Effector memory CD8-positive, alpha-beta T cell (primary cell): Measurements from ENCODE around the gene LARGE1.
A peak's percentile ranks its signal among the peaks of the same experiment; 100 is the strongest.

ENCODE experiments used
- ATAC-seq: fragments of 150-1000 bp; cut with Tn5 transposase; replicated peaks from 2 replicates; pipeline ENCODE4 v1.10.0; 2021; ENCODE audit warnings: mild to moderate bottlenecking, moderate library complexity
- DNase-seq, 3 experiments: peaks; one replicate each; pipeline ENCODE4 v3.0.0; 2021
- H3K27ac Mint-ChIP-seq, 2 donors: one replicate each; pipeline ENCODE4 v1.8.0; 2022; ENCODE audit warnings: mild to moderate bottlenecking in 2 of 2, mixed read lengths in 2 of 2, moderate library complexity in 2 of 2
- H3K27me3 Mint-ChIP-seq, 2 donors: one replicate each; pipeline ENCODE4 v1.8.0; 2022; ENCODE audit warnings: mixed read lengths in 2 of 2
- H3K36me3 Mint-ChIP-seq: one replicate; pipeline ENCODE4 v1.8.0; 2022; ENCODE audit warnings: mild to moderate bottlenecking, moderate library complexity, mixed read lengths; ENCODE audit not compliant: insufficient read depth
- H3K4me1 Mint-ChIP-seq, 2 donors: one replicate each; pipeline ENCODE4 v1.8.0; 2022; ENCODE audit warnings: low read depth in 2 of 2, mixed read lengths in 2 of 2
- H3K4me3 Mint-ChIP-seq, 2 donors: one replicate each; pipeline ENCODE4 v1.8.0; 2022; ENCODE audit warnings: mild to moderate bottlenecking in 2 of 2, mixed read lengths in 2 of 2, moderate library complexity in 2 of 2
- H3K9me3 Mint-ChIP-seq, 2 donors: one replicate each; pipeline ENCODE4 v1.8.0; 2022; ENCODE audit warnings: mixed read lengths in 2 of 2

Gene LARGE1

DNA sequence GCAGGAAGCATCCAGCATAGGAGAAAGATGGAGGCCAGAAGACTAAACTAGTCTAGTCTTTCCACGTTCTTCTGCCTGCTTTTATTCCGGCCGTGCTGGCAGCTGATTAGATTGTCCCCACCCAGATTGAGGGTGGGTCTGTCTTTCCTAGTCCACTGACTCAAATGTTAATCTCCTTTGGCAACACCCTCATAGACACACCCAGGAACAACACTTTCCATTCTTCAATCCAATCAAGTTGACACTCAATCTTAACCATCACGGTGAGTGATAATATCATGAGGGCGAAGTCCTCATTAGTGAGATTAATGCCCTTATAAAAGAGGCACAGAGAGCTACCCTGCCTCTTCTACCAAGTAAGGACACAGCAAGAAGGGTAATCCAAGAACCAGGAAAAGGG, 424.2 kb downstream of the LARGE1 start:
- Mint-ChIP-seq H3K4me3 (no peak overlapping the region), H3K27me3 (no peaks in the 10 kb centered on the region), H3K9me3 (peaks cover 2 to 7% of the 10 kb centered on the region in 2 donors), H3K27ac (no peak overlapping the region), H3K4me1 (no peaks in the 10 kb centered on the region), H3K36me3 (no peaks in the 10 kb centered on the region)
- ATAC-seq: no peak
- DNase-seq: no peak

- Mint-ChIP-seq H3K27ac (no peak overlapping the region), H3K27me3 (no peaks in the 10 kb centered on the region), H3K36me3 (no peaks in the 10 kb centered on the region), H3K9me3 (peaks cover 0 to 2% of the 10 kb centered on the region in 2 donors), H3K4me3 (no peak overlapping the region), H3K4me1 (no peaks in the 10 kb centered on the region)
- no peak for ATAC-seq
- no peak for DNase-seq
These were observed 426.6 kb downstream of the LARGE1 start for GRCh38 chr22:33493476-33494205.

- no peak overlapping the region for H3K4me3 Mint-ChIP-seq
- H3K27me3 Mint-ChIP-seq: no peaks in the 10 kb centered on the region
- ATAC-seq (peak; percentile 26), DNase-seq (no peak)
- H3K9me3 Mint-ChIP-seq: peaks cover 0 to 2% of the 10 kb centered on the region in 2 donors
- H3K27ac Mint-ChIP-seq: peak overlapping the region in 1 of 2 donors; percentile 16
- H3K36me3 Mint-ChIP-seq: no peaks in the 10 kb centered on the region
- H3K4me1 Mint-ChIP-seq: no peaks in the 10 kb centered on the region
These were observed 428.0 kb downstream of the LARGE1 start for GRCh38 chr22:33492210-33492651.

DNA sequence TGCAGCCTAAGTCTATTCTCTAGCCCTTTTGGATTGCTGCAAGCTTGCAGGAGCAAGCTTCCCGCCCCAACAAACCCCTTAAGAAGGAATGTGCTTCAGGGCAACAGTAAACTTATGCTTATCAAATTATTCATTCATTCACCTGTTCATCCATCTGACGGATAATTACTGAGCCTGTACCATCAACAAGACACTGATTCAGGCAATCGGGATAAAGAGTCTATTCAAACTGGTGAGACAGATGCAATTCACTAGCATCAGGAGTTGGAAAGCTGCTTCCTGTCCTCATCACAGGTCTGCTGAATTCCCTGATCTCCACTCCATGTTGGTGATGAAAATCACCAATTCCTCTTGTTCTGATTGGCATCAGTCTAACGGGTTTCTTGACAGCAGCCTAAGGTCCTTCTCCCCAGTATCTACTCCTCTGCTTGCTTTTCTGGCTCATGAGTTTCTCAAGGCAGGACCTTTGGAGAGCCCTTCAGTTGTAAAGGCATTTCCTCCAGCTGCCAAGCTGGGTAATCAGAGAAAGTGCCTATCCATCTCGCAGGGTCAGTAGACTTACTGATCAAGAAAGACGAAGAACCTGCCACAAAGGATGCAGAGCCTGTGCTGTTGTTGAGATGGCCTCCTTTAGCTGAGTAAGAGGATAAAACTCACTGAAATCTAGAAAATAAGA, 433.1 kb downstream of the LARGE1 start:
- ATAC-seq (no peak), DNase-seq (no peak)
- H3K27ac Mint-ChIP-seq: no peak overlapping the region
- peaks cover 4 to 8% of the 10 kb centered on the region in 2 donors for H3K9me3 Mint-ChIP-seq
- H3K27me3 Mint-ChIP-seq: no peaks in the 10 kb centered on the region
- no peaks in the 10 kb centered on the region for H3K36me3 Mint-ChIP-seq
- H3K4me3 Mint-ChIP-seq: no peak overlapping the region
- H3K4me1 Mint-ChIP-seq: no peaks in the 10 kb centered on the region

- DNase-seq: no peak
- Mint-ChIP-seq H3K27ac (no peak overlapping the region), H3K9me3 (peaks cover 5 to 8% of the 10 kb centered on the region in 2 donors), H3K4me3 (no peak overlapping the region), H3K27me3 (no peaks in the 10 kb centered on the region), H3K36me3 (no peaks in the 10 kb centered on the region), H3K4me1 (no peaks in the 10 kb centered on the region)
- ATAC-seq: no peak
These were observed 438.7 kb downstream of the LARGE1 start for GRCh38 chr22:33481550-33481949.

DNA sequence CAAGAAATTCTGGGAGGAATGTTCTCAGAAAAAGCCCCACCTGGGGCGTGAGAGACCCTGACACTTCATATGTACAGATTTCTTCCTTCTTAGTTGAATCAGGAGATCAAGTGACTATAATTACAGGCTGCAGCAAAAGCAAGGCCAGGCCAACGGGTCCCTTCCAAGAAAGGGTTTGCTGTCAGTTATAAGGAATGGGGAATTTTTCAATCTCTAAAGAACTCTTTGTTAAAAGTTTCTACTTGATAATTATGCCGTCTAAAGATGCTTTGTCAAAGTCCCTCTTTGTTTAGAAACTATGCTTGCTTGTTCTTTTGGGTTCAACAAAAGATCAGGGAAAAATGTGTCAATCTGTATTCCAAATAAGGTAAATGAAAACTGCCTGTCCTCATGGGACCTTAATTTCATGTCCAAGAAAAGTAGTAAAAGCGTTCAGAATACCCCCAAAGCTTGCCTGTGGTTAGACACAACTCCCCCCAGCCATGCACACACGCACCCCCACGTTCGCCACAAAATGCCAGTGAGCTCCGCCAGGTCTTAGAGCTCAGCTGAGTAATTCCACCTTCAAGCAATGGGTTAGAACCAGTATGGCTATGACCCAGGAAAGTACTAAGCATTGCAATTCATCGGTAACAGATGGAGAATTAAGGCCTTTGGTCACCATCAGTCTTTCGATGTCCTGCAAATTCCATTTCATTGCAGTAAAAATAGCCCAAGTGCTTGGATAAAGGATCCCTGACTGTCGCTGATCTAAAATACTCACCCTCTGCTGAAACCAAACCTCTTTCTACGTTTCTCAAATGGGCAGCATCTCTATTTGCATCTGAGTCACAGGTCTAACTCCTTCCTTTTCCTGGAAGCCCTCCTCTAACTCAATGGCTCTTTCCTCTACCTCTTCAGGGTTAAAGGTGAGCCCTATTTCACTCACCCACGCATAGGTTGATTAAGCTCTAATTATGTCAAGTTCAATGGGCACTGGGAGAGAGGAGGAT, 442.9 kb downstream of the LARGE1 start:
- ATAC-seq (no peak), DNase-seq (no peak)
- Mint-ChIP-seq H3K27ac (no peak overlapping the region), H3K4me1 (no peaks in the 10 kb centered on the region), H3K9me3 (peaks cover 0 to 4% of the 10 kb centered on the region in 2 donors), H3K4me3 (no peak overlapping the region), H3K27me3 (no peaks in the 10 kb centered on the region), H3K36me3 (no peaks in the 10 kb centered on the region)

DNA sequence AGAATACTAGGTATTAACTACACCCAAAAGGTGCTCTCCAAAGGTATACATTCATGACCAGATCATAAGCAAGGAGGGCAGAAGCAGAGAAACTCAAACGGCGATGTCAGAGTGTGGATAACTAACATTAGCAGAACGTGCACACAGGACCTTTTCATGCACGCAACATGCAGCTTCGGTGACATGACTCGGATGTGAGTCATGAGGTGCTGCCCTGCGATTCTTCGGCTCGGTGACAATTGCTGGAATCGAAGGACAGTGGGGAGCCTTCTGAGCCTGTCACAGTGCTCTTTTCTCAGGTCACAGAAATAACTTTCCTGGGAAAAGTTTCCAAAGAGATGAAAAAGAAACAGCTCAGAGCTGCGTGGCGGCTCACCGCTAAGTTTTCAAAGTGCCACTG, 443.6 kb downstream of the LARGE1 start:
- Mint-ChIP-seq H3K27me3 (no peaks in the 10 kb centered on the region), H3K4me1 (no peaks in the 10 kb centered on the region), H3K27ac (no peak overlapping the region), H3K4me3 (no peak overlapping the region), H3K36me3 (no peaks in the 10 kb centered on the region), H3K9me3 (peaks cover 0 to 4% of the 10 kb centered on the region in 2 donors)
- DNase-seq: no peak
- no peak for ATAC-seq

DNA sequence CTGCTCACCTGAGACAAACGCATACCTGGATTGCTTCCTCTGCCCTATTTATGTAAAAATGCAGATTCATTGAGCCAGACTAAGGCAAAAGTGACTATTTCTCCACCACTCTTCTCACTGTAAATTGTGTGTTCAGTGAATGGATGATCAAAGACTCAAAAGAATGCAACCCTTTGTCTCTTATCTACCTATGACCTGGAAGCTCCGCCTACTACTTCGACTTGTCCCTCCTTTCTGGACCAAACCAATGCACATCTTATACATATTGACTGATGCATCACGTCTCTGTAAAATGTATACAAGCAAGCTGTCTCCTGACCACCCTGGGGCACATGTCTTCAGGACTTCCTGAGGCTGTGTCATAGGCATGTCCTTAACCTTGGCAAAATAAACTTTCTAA, 444.1 kb downstream of the LARGE1 start:
- H3K27ac Mint-ChIP-seq: no peak overlapping the region
- H3K9me3 Mint-ChIP-seq: peaks cover 0 to 4% of the 10 kb centered on the region in 2 donors
- H3K4me1 Mint-ChIP-seq: no peaks in the 10 kb centered on the region
- no peak overlapping the region for H3K4me3 Mint-ChIP-seq
- ATAC-seq (no peak), DNase-seq (no peak)
- no peaks in the 10 kb centered on the region for H3K36me3 Mint-ChIP-seq
- H3K27me3 Mint-ChIP-seq: no peaks in the 10 kb centered on the region

- no peaks in the 10 kb centered on the region for H3K4me1 Mint-ChIP-seq
- no peak overlapping the region for H3K27ac Mint-ChIP-seq
- no peaks in the 10 kb centered on the region for H3K36me3 Mint-ChIP-seq
- H3K27me3 Mint-ChIP-seq: no peaks in the 10 kb centered on the region
- ATAC-seq: no peak
- peaks cover 4 to 7% of the 10 kb centered on the region in 2 donors for H3K9me3 Mint-ChIP-seq
- no peak overlapping the region for H3K4me3 Mint-ChIP-seq
- DNase-seq: no peak
These were observed 445.7 kb downstream of the LARGE1 start for GRCh38 chr22:33474587-33474986.

- no peak for DNase-seq
- H3K4me3 Mint-ChIP-seq: no peak overlapping the region
- H3K4me1 Mint-ChIP-seq: no peaks in the 10 kb centered on the region
- no peak for ATAC-seq
- H3K36me3 Mint-ChIP-seq: no peaks in the 10 kb centered on the region
- no peak overlapping the region for H3K27ac Mint-ChIP-seq
- H3K9me3 Mint-ChIP-seq: peaks cover 0 to 7% of the 10 kb centered on the region in 2 donors
- no peaks in the 10 kb centered on the region for H3K27me3 Mint-ChIP-seq
These were observed 447.6 kb downstream of the LARGE1 start for GRCh38 chr22:33472462-33473344.

GRCh38 chr22:33470456-33470855, 449.8 kb downstream of the LARGE1 start:
- H3K9me3 Mint-ChIP-seq: peaks cover 7% of the 10 kb centered on the region in 2 donors
- H3K4me1 Mint-ChIP-seq: no peaks in the 10 kb centered on the region
- H3K27me3 Mint-ChIP-seq: no peaks in the 10 kb centered on the region
- H3K27ac Mint-ChIP-seq: no peak overlapping the region
- no peaks in the 10 kb centered on the region for H3K36me3 Mint-ChIP-seq
- no peak overlapping the region for H3K4me3 Mint-ChIP-seq
- no peak for ATAC-seq
- no peak for DNase-seq

GRCh38 chr22:33467620-33468095, 452.6 kb downstream of the LARGE1 start:
- ATAC-seq: no peak
- H3K27ac Mint-ChIP-seq: no peak overlapping the region
- H3K4me3 Mint-ChIP-seq: no peak overlapping the region

More at GRCh38 chr22:33467620-33468095, 452.6 kb downstream of the LARGE1 start:
- Mint-ChIP-seq H3K36me3 (no peaks in the 10 kb centered on the region), H3K4me1 (no peaks in the 10 kb centered on the region), H3K9me3 (peaks cover 7% of the 10 kb centered on the region in 2 donors), H3K27me3 (no peaks in the 10 kb centered on the region)
- no peak for DNase-seq
